GM18508 (cell line): Measurements from ENCODE around the gene PRR14L.
A peak's percentile ranks its signal among the peaks of the same experiment; 100 is the strongest.
"Not testable (repeated sequence)": the region's sequence is repeated elsewhere in the genome, so short reads cannot be mapped to it uniquely, and the experiment has no call there.

ENCODE experiments used
- ATAC-seq: cut with Tn5 transposase; IDR thresholded peaks from one replicate; pipeline ENCODE4 v1.9.1; 2021; ENCODE audit warnings: moderate number of reproducible peaks; ENCODE audit not compliant: insufficient read depth, unreplicated experiment

PRR14L gene

DNA sequence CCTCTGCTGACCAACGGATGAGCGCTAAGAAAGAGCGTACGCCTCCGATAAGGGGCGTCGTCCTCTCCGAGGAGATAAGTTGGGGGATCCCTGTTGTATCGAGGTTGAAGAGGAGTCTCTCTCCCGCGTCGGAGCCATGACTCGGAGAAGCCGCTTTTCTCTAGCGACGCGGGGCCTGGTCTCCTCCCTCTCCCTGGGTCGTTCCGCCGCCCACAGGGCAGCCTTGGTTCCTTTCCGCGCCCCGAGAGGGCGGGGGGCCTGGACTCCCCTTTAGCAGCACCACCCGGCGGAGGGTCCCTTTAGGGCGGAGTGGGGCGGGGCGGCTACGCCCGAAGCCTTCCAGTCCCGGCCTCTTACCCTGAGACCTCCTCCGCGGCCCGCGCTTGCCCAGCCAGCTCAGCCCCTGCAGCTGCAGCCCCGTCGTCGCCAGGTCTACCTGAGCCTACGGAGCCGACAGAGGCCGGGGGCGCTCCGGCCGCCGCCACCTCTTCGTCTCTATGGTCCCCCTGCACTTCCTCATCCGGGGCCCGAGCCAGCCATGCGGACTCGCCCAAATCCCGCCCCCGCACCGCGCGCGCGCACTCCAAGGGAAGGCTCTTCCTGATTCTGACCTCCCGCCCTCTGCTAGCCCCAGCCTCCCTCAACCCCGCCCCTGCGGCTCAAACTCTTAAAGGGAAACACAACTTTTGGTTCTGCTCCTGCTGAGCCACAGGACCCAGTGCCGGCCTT, at the start of gene PRR14L:
PRR14L (minus strand) TSS at position 497 of the 729 bp plus-strand sequence. CDS start 11,272 bp downstream, outside the sequence.
- ATAC-seq, result peak; percentile 33

- not testable (repeated sequence) for ATAC-seq
Measured at GRCh38 chr22:31799358-31799757, 49.4 kb upstream of the PRR14L start.

- ATAC-seq, result no peak
Measured at GRCh38 chr22:31790240-31790639, 40.3 kb upstream of the PRR14L start.

DNA sequence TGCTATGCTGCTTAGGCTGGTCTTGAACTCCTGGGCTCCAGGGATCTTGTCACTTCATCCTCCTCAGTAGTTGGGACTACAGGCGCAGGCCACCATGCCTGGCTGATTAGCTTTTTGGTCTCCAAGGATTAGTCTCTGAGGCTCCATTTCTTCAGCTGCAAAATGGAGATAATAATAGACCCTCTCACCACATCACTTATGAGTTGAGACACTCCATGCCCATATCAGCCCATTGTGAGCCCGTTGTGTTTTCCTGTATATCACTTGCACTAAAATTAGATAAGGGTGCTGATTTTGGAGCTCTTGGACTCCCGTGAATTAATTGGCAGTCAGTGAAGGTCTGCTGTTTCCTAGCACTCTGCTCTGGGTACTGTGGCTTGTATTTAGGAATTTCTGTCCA, 39.9 kb upstream of the PRR14L start:
- ATAC-seq, result no peak

GRCh38 chr22:31776231-31776630, 26.3 kb upstream of the PRR14L start:
- no peak for ATAC-seq

DNA sequence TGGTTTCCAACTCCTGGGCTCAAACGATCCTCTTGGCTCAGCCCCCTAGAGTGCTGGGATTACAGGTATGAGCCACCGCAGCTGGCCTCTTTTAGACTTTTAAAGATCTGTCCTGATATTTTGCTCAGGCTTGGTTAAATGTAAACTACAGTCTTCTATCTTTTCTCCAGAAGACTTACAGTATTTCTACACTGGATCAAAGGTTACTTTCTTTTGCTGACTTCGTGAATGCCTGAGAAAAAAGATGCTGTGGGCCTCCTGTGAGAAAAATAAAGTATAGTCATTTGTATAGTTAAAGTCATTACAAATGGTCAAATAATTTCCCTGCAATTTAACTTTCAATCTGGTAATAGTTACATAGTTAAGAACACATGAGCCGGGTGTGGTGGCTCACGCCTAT, 23.5 kb upstream of the PRR14L start:
- ATAC-seq, result no peak

DNA sequence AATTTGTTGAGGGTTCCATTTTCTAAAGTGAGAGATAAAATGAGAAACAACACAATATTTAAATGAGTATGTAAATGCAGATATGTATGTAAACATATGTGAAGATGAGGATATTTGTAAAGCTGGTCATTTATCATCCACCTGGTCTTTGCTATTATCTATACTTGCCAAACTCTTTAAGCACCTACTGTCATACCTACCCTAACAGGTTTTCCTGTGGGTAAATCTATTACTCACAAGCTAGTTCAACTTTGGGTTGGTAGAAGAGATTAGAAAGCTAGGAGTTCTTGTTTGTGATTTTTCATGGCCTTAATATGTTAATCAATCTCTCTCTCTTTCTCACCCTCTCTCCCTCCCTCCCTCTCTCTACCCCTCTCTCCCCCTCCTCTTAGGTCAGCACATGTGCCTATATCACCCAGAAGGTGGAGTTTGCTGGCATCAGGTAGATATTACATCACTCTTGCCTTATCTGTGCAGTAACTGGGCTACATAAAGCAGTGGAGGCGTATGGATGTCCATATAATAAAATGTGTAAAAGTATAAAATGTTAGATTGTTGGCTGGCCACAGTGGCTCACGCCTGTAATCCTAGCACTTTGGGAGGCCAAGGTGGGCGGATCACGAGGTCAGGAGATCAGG, 18.6 kb upstream of the PRR14L start:
- no peak for ATAC-seq

DNA sequence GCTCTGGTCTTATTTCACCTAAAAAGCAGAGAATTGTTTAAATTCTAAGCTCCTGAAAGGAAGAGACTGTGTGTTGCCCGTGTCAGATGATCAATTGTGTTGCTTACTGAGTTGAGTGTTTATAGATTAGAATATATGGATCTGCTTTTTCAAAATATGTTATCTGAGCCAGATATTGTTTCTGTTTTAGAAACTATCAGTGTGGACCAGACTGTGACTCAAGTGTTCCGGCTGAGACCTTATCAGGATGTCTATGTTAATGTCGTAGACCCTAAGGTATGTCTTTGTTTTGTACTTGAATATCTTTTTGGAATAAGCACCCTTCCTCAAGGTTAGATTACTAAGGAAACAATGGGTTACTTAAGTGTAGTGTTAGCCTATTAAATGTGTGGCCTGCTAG, 14.9 kb upstream of the PRR14L start:
- no peak for ATAC-seq

GRCh38 chr22:31758860-31759259, 8.9 kb upstream of the PRR14L start:
- not testable (repeated sequence) for ATAC-seq

- no peak for ATAC-seq
Measured at GRCh38 chr22:31757265-31757664, 7.3 kb upstream of the PRR14L start.

- ATAC-seq, result no peak
Measured at GRCh38 chr22:31754813-31755212, 4.9 kb upstream of the PRR14L start.

GRCh38 chr22:31753634-31754501, 3.9 kb upstream of the PRR14L start, which contains the start of gene DEPDC5:
Gene DEPDC5 (plus strand): TSS chr22:31754019. CDS start chr22:31754922, 903 bp downstream.
- peak; percentile 30 for ATAC-seq

GRCh38 chr22:31753005-31753633, 3.2 kb upstream of the PRR14L start:
- ATAC-seq, result no peak

GRCh38 chr22:31752096-31752847, 2.3 kb upstream of the PRR14L start:
- no peak for ATAC-seq

GRCh38 chr22:31750365-31751284, 693 bp upstream of the PRR14L start:
- no peak for ATAC-seq

GRCh38 chr22:31748490-31748889, 1.4 kb downstream of the PRR14L start:
- no peak for ATAC-seq

GRCh38 chr22:31747441-31747840, 2.5 kb downstream of the PRR14L start:
- ATAC-seq, result no peak

GRCh38 chr22:31743871-31744270, 6.1 kb downstream of the PRR14L start:
- no peak for ATAC-seq

DNA sequence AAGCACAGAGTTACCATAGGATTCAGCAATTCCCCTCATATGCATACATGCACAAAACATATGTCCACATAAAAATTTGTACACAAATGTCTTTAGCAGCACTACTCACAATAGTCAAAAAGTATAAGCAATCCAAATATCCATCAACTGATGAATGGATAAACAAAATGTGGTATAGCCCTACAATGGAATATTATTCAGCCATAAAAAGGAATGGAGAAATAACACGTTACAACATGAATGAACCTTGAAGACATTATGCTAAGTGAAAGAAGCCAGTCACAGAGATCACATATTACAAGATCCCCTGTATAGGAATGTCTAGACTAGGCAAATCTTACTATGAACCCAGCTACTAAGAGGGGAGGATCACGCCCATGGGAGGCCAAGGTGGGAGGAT, 7.2 kb downstream of the PRR14L start:
- no peak for ATAC-seq
